HCT116 (cell line): ENCODE data around the gene DCAF15. TPM values are rescaled to one million over a fixed set of nuclear protein-coding genes. Genes with fewer than 3 reads are reported as not detected.

Experiments used
- ATAC-seq: fragments of 200-7000 bp; cut with Tn5 transposase; 2 replicates; pipeline ENCODE4 v1.9.1; 2020; ENCODE audit warnings: mild to moderate bottlenecking, moderate library complexity
- BruUV-seq: library from RNA; stranded (reverse); fragments of 400-500 nt; replicated peaks from 2 replicates; lab custom pipeline; 2021; lab: Mats Ljungman, UMichigan
- CTCF ChIA-PET: fragments of 300-600 bp; sonication (Branson Sonifier 250); formaldehyde crosslinking; loops from one replicate; lab custom pipeline; 2021; ENCODE audit warnings: antibody characterized with exemption; lab: Charles Lee
- POLR2A ChIA-PET: fragments of 300-600, 350-600 bp; sonication (Branson Sonifier 250); formaldehyde crosslinking; loops from one replicate; lab custom pipeline; 2021; ENCODE audit warnings: antibody characterized with exemption; lab: Charles Lee
- RAD21 ChIA-PET, 2 experiments: fragments of 300-600 bp; sonication (Branson Sonifier 250); formaldehyde crosslinking; loops; one replicate each; lab custom pipeline; 2023; ENCODE audit warnings: low total read pairs in 2 of 2; ENCODE audit not compliant: uncharacterized antibody in 2 of 2, unreplicated experiment in 2 of 2, low non-redundant PET in 1 of 2; lab: Charles Lee
- DNase-seq: peaks from one replicate; pipeline ENCODE4 v3.0.0-alpha.2; 2010; ENCODE audit warnings: low read depth, low spot score
- H2AFZ ChIP-seq: fragments of 200-600 bp; shearing (Covaris generic), sonication (generic); 2 replicates; pipeline ENCODE4 v1.6.1; 2017; ENCODE audit warnings: low read depth, mixed run types, mixed read lengths, antibody characterized with exemption, low read length; ENCODE audit not compliant: poor library complexity, severe bottlenecking
- H3K27ac ChIP-seq: 2 replicates; pipeline ENCODE4 v1.5.1; 2012; ENCODE audit warnings: low read depth, low read length
- H3K27me3 ChIP-seq: fragments of 200-600 bp; sonication (generic); 2 replicates; pipeline ENCODE4 v1.6.1; 2016; ENCODE audit warnings: mixed run types, low read length, mixed read lengths; ENCODE audit not compliant: insufficient read depth
- H3K36me3 ChIP-seq, 2 experiments: fragments of 200-500 bp in 1 of 2; fragments of 200-600 bp in 1 of 2; sonication (Bioruptor generic) in 1 of 2; sonication (generic) in 1 of 2; 2 replicates each; pipeline versions ENCODE4 v1.5.1 to v1.6.1; 2014 to 2016; ENCODE audit warnings: low read length in 2 of 2, inconsistent platforms in 1 of 2, mixed read lengths in 1 of 2, mixed run types in 1 of 2; ENCODE audit not compliant: insufficient read depth in 2 of 2, control insufficient read depth in 1 of 2
- H3K4me1 ChIP-seq, 2 experiments: fragments of 200-600 bp in 1 of 2; sonication (generic) in 1 of 2; 2 replicates each; pipeline versions ENCODE4 v1.5.1 to v1.6.1; 2012 to 2017; ENCODE audit warnings: low read length in 2 of 2, inconsistent platforms in 1 of 2, mild to moderate bottlenecking in 1 of 2, mixed read lengths in 1 of 2, mixed run types in 1 of 2, moderate library complexity in 1 of 2; ENCODE audit not compliant: insufficient read depth in 2 of 2, control insufficient read depth in 1 of 2
- H3K4me2 ChIP-seq: fragments of 200-600 bp; sonication (generic); 2 replicates; pipeline ENCODE4 v1.6.1; 2017; ENCODE audit warnings: mixed run types, low read length, mixed read lengths
- H3K4me3 ChIP-seq, 2 experiments: fragments of 200-600 bp in 1 of 2; sonication (generic) in 1 of 2; replicated peaks in 1 of 2; 2 replicates each; pipeline ENCODE4 v1.5.1; 2011 to 2016; ENCODE audit warnings: low read length in 2 of 2, control low read depth in 1 of 2, low read depth in 1 of 2, mild to moderate bottlenecking in 1 of 2, mixed read lengths in 1 of 2, mixed run types in 1 of 2
- H3K79me2 ChIP-seq: fragments of 200-600 bp; sonication (generic); 2 replicates; pipeline ENCODE4 v1.6.1; 2017; ENCODE audit warnings: mild to moderate bottlenecking, mixed run types, low read length, moderate library complexity, mixed read lengths; ENCODE audit not compliant: insufficient read depth
- H3K9ac ChIP-seq: fragments of 200-600 bp; sonication (generic); 2 replicates; pipeline ENCODE4 v1.6.1; 2016; ENCODE audit warnings: low read length, mixed read lengths
- H3K9me2 ChIP-seq: fragments of 200-600 bp; sonication (generic), shearing (Covaris generic); 2 replicates; pipeline ENCODE4 v1.6.1; 2017; ENCODE audit warnings: mixed run types, mild to moderate bottlenecking, moderate library complexity; ENCODE audit not compliant: insufficient read depth
- H3K9me3 ChIP-seq, 2 experiments: fragments of 200-500 bp in 1 of 2; fragments of 200-600 bp in 1 of 2; sonication (Bioruptor generic) in 1 of 2; sonication (generic) in 1 of 2; 2 replicates each; pipeline ENCODE4 v1.6.1; 2014 to 2017; ENCODE audit warnings: low read length in 2 of 2, mixed read lengths in 2 of 2, inconsistent platforms in 1 of 2, low read depth in 1 of 2, mild to moderate bottlenecking in 1 of 2, mixed run types in 1 of 2, moderate library complexity in 1 of 2; ENCODE audit not compliant: control insufficient read depth in 1 of 2, insufficient read depth in 1 of 2
- H4K20me1 ChIP-seq: fragments of 200-600 bp; sonication (generic), shearing (Covaris generic); 2 replicates; pipeline ENCODE4 v1.6.1; 2017; ENCODE audit warnings: mixed run types, mild to moderate bottlenecking, moderate library complexity; ENCODE audit not compliant: insufficient read depth
- EGR1 ChIP-seq: IDR thresholded peaks from 2 replicates; pipeline ENCODE4 v1.6.1; 2012; ENCODE audit warnings: low read depth
- EZH2 ChIP-seq: fragments of 200-600 bp; sonication (generic); IDR thresholded peaks from 2 replicates; pipeline ENCODE4 v1.6.1; 2017; ENCODE audit warnings: antibody characterized with exemption, mixed run types
- EZH2phosphoT487 ChIP-seq: fragments of 200-600 bp; IDR thresholded peaks from 2 replicates; pipeline ENCODE4 v1.6.1; 2018; ENCODE audit warnings: antibody characterized with exemption, borderline replicate concordance
- JUND ChIP-seq: IDR thresholded peaks from 2 replicates; pipeline ENCODE4 v1.6.1; 2012
- RAD21 ChIP-seq: IDR thresholded peaks from 2 replicates; pipeline ENCODE4 v1.6.1; 2012; ENCODE audit warnings: low read depth, mild to moderate bottlenecking
- TCF7L2 ChIP-seq: IDR thresholded peaks from 2 replicates; pipeline ENCODE4 v1.7.0; 2011; ENCODE audit warnings: borderline replicate concordance, inconsistent platforms; ENCODE audit not compliant: insufficient read depth, insufficient read length; ENCODE audit errors: extremely low read depth
- ZFX ChIP-seq: fragments of 450-650 bp; IDR thresholded peaks from 2 replicates; pipeline ENCODE4 v1.6.1; 2017
- intact Hi-C: fragments of 100-400 bp; cut with micrococcal nuclease; formaldehyde crosslinking; loops from 2 replicates; pipeline ENCODE4 v1.10.0; 2022
- total RNA-seq: library from RNA; stranded (reverse); gene quantifications from one replicate; pipeline ENCODE4 v1.2.1, GENCODE V29; 2021; ENCODE audit not compliant: unreplicated experiment
- TF ChIP-seq, protein P1 (sequence below): IDR thresholded peaks from 2 replicates; pipeline ENCODE4 v1.6.1; 2012; ENCODE audit warnings: low read depth
- TF ChIP-seq, protein P2 (sequence below): IDR thresholded peaks from 2 replicates; pipeline ENCODE4 v1.6.1; 2012
- TF ChIP-seq, protein P3 (sequence below): IDR thresholded peaks from 2 replicates; pipeline ENCODE4 v1.6.1; 2011; ENCODE audit warnings: mild to moderate bottlenecking, low read length, moderate library complexity; ENCODE audit not compliant: insufficient replicate concordance; ENCODE audit errors: extremely low read depth

The DCAF15 gene
- total RNA-seq, 1 experiment from 2014 or later = 46.2 TPM

DNA sequence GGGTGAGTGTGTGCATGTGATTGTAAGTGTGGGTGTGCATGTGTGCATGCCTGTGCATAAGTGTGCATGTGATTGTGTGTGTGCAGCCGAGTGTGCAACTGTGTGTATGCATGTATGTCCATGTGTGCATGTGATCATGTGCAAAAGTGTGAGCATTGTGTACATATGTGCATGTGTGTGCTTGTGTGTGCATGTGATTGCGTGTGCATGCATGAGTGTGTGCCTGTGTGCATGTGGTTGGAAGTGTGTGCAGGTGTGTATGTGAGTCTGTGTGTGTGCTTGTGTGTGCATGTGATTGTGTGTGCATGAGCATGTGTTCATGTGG is 17.6 kb upstream of the DCAF15 start:
- no peak overlapping the region for H3K4me3 ChIP-seq
- H3K36me3 ChIP-seq = no peaks in the 10 kb centered on the region
- H3K79me2 ChIP-seq = no peaks in the 10 kb centered on the region
- BruUV-seq = no TSS peak
- no peak for DNase-seq
- H3K4me2 ChIP-seq = no peak overlapping the region
- no peaks in the 10 kb centered on the region for H3K9me2 ChIP-seq
- H3K27ac ChIP-seq = no peak overlapping the region
- H3K27me3 ChIP-seq = no peaks in the 10 kb centered on the region
- H2AFZ ChIP-seq = no peak overlapping the region
- H3K9ac ChIP-seq = no peak overlapping the region
- H4K20me1 ChIP-seq = no peaks in the 10 kb centered on the region
- intact Hi-C loops = no loop called here
- RAD21 ChIA-PET = no interaction called here
- CTCF ChIA-PET = no interaction called here
- no peaks in the 10 kb centered on the region for H3K9me3 ChIP-seq
- no peak for TF ChIP-seq ZFX
- POLR2A ChIA-PET = no interaction called here
- ATAC-seq = no peak
- no peaks in the 10 kb centered on the region for H3K4me1 ChIP-seq

DNA sequence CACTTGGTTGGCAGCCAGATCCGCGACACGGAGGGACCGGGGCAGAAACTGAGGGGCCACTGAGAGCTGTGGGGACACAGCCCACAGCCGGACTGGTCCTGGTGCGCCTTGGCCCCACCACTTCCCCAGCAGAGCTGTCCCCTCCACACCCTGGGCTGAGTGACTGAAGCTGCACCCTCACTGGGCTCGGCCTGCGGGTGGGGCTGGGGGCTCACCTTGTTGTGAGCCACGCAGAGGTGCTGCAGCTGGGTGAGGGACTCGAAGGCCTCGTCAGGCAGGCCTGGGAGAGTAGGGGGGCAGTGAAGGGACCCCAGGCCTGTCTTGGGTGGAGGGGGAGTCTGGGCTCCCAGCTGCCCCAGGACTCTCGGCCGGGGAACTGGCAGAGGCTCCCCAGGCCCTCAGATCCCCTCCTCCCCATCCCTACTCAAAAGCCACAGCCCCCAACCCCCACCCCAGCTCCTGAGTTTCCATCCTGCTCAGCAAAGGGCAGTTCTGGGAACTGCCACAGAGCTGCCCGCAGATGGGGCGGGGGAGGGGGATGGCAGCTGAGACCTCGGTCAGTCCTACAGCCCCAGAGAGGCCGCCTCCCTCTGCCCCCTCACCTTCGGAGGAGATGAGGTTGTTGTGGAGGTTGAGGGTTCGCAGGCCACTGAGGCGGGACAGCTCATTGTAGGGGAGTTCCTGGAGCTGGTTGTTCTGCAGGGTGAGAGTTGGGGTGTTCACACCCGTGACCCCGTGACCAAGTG is 16.4 kb upstream of the DCAF15 start:
- Histone ChIP-seq H3K27me3 (no peaks in the 10 kb centered on the region), H3K27ac (no peak overlapping the region), H3K4me1 (no peaks in the 10 kb centered on the region), H4K20me1 (no peaks in the 10 kb centered on the region), H3K9me3 (no peaks in the 10 kb centered on the region), H3K9ac (no peak overlapping the region), H3K9me2 (no peaks in the 10 kb centered on the region), H3K4me3 (no peak overlapping the region), H2AFZ (no peak overlapping the region), H3K36me3 (no peaks in the 10 kb centered on the region), H3K79me2 (no peaks in the 10 kb centered on the region), H3K4me2 (no peak overlapping the region)
- TF ChIP-seq, protein P1, sequence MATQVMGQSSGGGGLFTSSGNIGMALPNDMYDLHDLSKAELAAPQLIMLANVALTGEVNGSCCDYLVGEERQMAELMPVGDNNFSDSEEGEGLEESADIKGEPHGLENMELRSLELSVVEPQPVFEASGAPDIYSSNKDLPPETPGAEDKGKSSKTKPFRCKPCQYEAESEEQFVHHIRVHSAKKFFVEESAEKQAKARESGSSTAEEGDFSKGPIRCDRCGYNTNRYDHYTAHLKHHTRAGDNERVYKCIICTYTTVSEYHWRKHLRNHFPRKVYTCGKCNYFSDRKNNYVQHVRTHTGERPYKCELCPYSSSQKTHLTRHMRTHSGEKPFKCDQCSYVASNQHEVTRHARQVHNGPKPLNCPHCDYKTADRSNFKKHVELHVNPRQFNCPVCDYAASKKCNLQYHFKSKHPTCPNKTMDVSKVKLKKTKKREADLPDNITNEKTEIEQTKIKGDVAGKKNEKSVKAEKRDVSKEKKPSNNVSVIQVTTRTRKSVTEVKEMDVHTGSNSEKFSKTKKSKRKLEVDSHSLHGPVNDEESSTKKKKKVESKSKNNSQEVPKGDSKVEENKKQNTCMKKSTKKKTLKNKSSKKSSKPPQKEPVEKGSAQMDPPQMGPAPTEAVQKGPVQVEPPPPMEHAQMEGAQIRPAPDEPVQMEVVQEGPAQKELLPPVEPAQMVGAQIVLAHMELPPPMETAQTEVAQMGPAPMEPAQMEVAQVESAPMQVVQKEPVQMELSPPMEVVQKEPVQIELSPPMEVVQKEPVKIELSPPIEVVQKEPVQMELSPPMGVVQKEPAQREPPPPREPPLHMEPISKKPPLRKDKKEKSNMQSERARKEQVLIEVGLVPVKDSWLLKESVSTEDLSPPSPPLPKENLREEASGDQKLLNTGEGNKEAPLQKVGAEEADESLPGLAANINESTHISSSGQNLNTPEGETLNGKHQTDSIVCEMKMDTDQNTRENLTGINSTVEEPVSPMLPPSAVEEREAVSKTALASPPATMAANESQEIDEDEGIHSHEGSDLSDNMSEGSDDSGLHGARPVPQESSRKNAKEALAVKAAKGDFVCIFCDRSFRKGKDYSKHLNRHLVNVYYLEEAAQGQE = no peak
- TF ChIP-seq, protein P2, sequence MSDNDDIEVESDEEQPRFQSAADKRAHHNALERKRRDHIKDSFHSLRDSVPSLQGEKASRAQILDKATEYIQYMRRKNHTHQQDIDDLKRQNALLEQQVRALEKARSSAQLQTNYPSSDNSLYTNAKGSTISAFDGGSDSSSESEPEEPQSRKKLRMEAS = no peak
- no peak for TF ChIP-seq EZH2
- TF ChIP-seq EGR1 = no peak
- no peak for TF ChIP-seq ZFX
- TF ChIP-seq TCF7L2 = no peak
- no peak for TF ChIP-seq RAD21
- no peak for TF ChIP-seq JUND
- TF ChIP-seq EZH2phosphoT487 = no peak
- TF ChIP-seq, protein P3, sequence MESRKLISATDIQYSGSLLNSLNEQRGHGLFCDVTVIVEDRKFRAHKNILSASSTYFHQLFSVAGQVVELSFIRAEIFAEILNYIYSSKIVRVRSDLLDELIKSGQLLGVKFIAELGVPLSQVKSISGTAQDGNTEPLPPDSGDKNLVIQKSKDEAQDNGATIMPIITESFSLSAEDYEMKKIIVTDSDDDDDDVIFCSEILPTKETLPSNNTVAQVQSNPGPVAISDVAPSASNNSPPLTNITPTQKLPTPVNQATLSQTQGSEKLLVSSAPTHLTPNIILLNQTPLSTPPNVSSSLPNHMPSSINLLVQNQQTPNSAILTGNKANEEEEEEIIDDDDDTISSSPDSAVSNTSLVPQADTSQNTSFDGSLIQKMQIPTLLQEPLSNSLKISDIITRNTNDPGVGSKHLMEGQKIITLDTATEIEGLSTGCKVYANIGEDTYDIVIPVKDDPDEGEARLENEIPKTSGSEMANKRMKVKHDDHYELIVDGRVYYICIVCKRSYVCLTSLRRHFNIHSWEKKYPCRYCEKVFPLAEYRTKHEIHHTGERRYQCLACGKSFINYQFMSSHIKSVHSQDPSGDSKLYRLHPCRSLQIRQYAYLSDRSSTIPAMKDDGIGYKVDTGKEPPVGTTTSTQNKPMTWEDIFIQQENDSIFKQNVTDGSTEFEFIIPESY = no peak
- intact Hi-C loops = no loop called here
- BruUV-seq = no TSS peak
- ChIA-PET RAD21 (no interaction called here), POLR2A (no interaction called here), CTCF (no interaction called here)
- ATAC-seq (no peak), DNase-seq (no peak)
